DOHH2 (cell line): ENCODE data around the gene MAP4K2.

ENCODE experiments used
- EZH2phosphoT487 ChIP-seq: fragments of 200-600 bp; sonication (generic); IDR thresholded peaks from 2 replicates; pipeline ENCODE4 v1.6.1; 2017; ENCODE audit warnings: borderline replicate concordance, mild to moderate bottlenecking, antibody characterized with exemption, low read length, moderate library complexity, mixed read lengths
- TF ChIP-seq, protein P1 (sequence below): fragments of 200-600 bp; sonication (generic); IDR thresholded peaks from one replicate; pipeline ENCODE4 v1.5.1; 2014; ENCODE audit warnings: antibody characterized with exemption, mild to moderate bottlenecking, low read depth, low read length; ENCODE audit not compliant: poor library complexity, severe bottlenecking

DNA sequence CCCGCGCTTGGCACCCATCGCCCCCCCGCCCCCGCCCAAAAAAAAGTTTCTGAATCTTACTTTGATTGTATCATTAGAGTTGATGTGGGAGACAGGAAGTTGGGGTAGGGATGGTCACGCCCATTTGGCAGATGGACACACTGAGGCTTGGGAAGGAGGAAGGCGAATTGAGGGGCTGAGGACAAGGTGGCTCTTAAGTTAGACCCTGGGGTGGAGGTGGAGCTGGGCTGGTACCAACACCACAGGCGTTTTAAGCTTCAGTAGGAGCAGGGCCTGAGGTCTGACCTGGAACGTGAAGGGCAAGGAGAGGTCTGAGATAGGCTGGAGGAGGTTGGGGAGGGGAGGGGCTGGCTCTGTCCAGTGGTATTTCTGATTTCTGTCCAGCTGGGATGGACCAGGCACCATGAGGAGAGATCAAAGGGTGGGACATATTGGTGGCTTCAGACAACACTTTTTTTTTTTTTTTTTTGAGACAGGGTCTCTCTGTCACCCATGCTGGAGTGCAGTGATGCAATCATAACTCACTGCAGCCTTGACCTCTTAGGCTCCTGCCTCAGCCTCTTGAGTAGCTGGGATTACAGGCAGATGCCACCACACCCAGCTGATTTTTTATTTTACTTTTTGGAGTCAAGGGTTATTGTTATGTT is 42.2 kb upstream of the MAP4K2 start:
- TF ChIP-seq, protein P1, sequence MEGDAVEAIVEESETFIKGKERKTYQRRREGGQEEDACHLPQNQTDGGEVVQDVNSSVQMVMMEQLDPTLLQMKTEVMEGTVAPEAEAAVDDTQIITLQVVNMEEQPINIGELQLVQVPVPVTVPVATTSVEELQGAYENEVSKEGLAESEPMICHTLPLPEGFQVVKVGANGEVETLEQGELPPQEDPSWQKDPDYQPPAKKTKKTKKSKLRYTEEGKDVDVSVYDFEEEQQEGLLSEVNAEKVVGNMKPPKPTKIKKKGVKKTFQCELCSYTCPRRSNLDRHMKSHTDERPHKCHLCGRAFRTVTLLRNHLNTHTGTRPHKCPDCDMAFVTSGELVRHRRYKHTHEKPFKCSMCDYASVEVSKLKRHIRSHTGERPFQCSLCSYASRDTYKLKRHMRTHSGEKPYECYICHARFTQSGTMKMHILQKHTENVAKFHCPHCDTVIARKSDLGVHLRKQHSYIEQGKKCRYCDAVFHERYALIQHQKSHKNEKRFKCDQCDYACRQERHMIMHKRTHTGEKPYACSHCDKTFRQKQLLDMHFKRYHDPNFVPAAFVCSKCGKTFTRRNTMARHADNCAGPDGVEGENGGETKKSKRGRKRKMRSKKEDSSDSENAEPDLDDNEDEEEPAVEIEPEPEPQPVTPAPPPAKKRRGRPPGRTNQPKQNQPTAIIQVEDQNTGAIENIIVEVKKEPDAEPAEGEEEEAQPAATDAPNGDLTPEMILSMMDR: no peak
- TF ChIP-seq EZH2phosphoT487: no peak
